Measurements from ENCODE around the gene ZNF276. TPM values are rescaled to one million over a fixed set of nuclear protein-coding genes. Genes with fewer than 3 reads are reported as not detected.
"Not testable (repeated sequence)": the region's sequence is repeated elsewhere in the genome, so short reads cannot be mapped to it uniquely, and the experiment has no call there.

ZNF276 gene
- total RNA-seq (ENCODE audit: insufficient read depth, low replicate concordance), result 14.9 TPM

DNA sequence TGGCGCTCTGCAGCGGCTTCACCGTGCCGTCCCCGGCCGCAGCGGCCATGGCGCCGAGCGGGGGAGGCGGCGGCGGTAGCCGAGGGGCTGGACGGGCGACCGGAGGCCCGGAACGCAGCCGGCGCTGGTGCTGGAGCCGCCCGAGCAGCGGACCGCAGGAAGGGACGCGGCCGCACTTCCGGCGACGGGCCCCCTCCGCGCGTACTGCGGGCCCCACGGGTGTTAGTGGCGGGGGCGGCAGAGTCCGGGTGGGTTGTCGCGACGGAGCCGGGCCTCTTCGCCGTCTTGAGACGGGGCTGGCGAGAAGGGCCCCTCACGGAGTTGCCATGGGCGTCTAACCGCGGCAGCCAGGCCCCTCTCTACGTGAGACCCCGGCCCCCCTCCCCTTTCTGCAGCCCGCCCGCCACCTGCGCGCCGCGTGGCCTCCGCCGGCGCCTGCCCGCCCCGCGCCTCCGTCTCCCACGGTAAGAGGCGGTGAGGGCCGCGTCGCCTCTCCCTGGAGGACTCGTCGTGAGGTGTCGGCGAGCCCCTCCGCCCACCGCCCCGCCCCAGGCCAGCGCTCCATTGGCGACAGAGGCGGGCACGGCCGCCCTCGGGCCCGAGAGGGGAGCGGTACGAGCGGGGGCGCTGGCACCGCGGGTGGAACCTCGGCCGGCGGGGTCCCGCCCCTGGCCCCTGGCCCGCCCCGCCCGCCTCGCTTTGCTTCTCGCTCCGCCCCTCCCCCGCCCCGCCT lies at the start of gene ZNF276, which contains the start of gene VPS9D1:
Gene ZNF276 (plus strand): TSS at position 725 of the 733 bp plus-strand sequence. CDS start 104 bp downstream, outside the sequence.
Gene VPS9D1 (minus strand): TSS at position 86 of the 733 bp plus-strand sequence. CDS start 37 bp downstream, at position 49.
- peak; percentile 90 for DNase-seq (ENCODE audit: low spot score)

DNA sequence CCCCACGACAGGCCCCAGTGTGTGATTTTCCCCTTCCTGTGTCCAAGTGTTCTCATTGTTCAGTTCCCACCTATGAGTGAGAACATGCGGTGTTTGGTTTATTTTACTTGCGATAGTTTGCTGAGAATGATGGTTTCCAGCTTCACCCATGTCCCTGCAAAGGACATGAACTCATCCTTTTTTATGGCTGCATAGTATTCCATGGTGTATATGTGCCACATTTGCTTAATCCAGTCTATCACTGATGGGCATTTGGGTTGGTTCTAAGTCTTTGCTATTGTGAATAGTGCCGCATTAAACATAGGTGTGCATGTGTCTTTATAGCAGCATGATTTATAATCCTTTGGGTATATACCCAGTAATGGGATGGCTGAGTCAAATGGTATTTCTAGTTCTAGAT lies 49.8 kb upstream of the ZNF276 start:
- not testable (repeated sequence) for DNase-seq (ENCODE audit: low spot score)

DNA sequence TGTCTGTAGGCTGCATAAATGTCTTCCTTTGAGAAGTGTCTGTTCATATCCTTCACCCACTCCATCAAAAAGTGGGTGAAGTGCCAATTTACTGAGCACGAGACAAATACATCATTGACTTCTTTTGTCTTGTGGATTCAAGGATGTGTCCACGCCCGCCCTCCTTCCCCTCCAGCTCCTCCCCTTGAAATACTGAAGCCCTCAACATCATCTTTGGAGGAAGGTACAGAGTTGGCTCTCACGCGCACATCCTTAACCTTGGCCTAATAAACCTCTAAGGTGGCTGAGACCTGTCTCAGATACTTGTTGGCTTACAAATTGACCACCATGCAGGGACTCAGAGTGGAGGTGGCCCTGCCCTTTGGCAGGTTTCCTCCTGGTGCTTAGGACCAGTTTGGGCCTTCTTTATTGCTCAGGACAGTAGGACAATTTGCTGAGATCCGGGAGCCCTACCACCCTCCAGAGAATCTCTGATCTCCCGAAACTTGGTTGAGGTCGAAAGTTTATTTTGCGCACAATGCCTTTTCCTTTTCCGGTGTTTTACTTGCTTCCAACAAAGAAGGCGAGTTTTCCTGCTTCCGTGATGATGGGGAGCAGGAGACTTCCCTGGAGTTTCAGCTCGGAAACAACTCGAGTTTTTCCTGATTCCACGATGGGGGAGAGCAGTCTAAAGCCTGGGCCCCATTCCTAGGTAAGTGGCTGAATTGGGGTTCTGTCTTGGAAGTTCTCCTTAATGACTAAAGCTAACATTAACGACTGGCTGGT lies 49.0 kb upstream of the ZNF276 start:
- DNase-seq (ENCODE audit: low spot score), result no peak

GRCh38 chr16:89678258-89678657 lies 43.1 kb upstream of the ZNF276 start:
- DNase-seq (ENCODE audit: low spot score), result no peak

GRCh38 chr16:89685916-89686315 lies 35.4 kb upstream of the ZNF276 start:
- DNase-seq (ENCODE audit: low spot score), result no peak

GRCh38 chr16:89686520-89687091 lies 34.7 kb upstream of the ZNF276 start, which contains the start of gene CDK10:
TSS of gene CDK10 (plus strand) at chr16:89686689. CDS start at chr16:89686711, 22 bp downstream.
- DNase-seq (ENCODE audit: low spot score), result peak; percentile 93

DNA sequence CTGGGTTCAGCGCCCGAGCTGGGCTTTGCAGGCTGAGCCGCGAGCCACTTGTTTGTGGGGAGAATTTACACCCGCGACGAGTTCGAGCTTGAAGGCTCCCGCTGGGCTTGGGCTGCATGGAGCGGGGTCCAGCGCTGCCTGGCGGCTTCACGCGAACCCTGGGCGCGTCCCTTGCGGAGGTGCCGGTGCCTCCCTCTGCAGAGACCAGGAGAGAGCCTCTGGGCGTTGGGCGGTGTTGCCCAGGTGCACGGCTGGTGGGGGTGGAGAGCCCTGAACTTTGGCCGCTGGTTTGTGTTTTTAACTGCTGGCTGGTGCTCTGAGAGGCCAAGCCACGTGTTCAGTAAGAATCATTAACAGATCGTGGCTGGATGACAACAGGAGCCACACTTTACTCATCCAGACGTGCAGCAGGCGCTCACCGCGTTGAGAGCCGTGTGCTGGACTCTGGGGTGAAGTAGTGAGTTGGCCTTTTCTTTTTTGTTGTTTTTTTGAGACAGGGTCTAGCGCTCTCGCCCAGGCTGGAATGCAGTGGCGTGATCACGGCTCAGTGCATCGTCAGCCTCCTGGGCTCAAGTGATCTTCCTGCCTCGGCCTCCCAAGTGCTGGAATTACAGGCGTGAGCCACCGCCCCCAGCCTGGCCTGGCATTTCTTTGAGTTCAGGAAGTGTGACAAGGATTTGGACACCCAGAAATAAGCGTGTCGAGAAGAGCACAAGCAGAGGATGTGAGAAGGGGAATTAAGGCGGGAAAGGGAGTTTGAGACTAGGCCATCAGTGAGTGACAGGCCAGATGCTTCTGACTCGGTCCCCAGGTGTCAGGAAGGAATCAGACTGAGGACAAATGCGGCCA lies 34.0 kb upstream of the ZNF276 start:
- DNase-seq (ENCODE audit: low spot score), result peak; percentile 21

- DNase-seq (ENCODE audit: low spot score), result no peak
These were observed 32.9 kb upstream of the ZNF276 start for GRCh38 chr16:89688395-89688794.

DNA sequence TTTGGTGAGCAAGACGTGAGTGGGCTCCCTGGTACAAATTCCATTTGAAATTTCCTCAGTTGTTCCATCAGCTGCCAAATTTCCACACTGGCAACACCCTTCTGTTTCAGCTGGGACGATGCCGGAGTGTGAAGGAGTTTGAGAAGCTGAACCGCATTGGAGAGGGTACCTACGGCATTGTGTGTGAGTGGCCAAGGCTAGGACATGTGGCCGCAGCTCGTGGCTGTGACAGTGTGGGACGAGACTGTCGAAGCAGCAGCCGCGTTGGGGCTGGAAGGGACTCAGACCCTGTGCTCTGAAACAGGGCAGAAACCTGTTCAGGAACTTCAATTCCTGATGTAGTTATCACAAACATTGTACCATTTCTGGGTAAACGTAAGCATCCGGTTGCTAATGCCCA lies 32.2 kb upstream of the ZNF276 start:
- DNase-seq (ENCODE audit: low spot score), result no peak

GRCh38 chr16:89689621-89690020 lies 31.7 kb upstream of the ZNF276 start:
- not testable (repeated sequence) for DNase-seq (ENCODE audit: low spot score)

DNA sequence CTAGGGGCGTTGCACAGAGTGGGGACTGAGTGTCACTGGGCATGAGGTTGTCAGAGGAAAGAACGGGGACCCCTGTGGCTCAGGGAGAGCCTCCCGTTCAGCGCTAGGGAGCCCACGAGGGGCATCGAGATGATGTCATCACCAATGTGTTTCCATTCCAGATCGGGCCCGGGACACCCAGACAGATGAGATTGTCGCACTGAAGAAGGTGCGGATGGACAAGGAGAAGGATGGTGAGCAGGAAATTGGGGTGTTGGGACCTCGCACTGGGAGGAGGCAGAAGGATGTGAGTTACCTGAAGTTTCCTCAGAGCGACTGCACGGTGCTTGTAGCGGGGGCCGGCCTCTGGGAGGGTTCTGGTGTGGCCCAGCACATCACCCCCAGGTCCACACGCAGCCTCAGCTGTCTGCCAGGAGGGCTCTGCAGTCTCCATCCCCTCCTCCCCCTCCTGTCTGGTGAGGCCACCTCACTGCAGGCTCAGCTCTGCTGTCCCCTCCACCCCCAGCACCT lies 30.9 kb upstream of the ZNF276 start:
- no peak for DNase-seq (ENCODE audit: low spot score)

DNA sequence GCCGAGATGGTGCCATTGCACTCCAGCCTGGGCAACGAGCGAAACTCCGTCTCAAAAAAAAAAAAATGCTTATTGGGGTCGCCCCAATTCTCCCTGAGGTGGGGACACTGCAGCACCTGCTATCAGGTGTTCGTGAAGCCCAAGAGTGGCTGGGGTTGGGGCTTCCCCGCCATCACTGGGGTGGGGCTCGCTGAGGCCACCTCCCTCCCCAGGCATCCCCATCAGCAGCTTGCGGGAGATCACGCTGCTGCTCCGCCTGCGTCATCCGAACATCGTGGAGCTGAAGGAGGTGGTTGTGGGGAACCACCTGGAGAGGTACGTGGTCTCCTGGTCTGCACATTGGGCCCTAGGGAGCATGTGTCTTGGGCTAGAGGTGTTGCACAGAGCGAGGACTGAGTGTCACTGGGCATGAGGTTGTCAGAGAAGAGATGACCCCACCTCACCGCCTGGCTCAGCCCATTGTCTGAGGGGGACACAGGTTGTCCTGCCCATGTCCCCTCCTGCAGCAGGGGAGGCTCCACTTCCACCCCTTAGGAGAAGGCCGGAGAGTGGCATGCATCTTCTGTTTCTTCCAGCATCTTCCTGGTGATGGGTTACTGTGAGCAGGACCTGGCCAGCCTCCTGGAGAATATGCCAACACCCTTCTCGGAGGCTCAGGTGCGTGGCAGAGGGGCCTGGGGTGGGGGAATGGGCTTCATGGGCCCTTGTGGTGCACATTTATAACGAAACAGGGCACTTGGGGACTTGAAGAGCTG lies 29.9 kb upstream of the ZNF276 start:
- no peak for DNase-seq (ENCODE audit: low spot score)

- DNase-seq (ENCODE audit: low spot score), result no peak
These were observed 29.3 kb upstream of the ZNF276 start for GRCh38 chr16:89691986-89692569.

GRCh38 chr16:89693289-89693731 lies 28.0 kb upstream of the ZNF276 start:
- no peak for DNase-seq (ENCODE audit: low spot score)

DNA sequence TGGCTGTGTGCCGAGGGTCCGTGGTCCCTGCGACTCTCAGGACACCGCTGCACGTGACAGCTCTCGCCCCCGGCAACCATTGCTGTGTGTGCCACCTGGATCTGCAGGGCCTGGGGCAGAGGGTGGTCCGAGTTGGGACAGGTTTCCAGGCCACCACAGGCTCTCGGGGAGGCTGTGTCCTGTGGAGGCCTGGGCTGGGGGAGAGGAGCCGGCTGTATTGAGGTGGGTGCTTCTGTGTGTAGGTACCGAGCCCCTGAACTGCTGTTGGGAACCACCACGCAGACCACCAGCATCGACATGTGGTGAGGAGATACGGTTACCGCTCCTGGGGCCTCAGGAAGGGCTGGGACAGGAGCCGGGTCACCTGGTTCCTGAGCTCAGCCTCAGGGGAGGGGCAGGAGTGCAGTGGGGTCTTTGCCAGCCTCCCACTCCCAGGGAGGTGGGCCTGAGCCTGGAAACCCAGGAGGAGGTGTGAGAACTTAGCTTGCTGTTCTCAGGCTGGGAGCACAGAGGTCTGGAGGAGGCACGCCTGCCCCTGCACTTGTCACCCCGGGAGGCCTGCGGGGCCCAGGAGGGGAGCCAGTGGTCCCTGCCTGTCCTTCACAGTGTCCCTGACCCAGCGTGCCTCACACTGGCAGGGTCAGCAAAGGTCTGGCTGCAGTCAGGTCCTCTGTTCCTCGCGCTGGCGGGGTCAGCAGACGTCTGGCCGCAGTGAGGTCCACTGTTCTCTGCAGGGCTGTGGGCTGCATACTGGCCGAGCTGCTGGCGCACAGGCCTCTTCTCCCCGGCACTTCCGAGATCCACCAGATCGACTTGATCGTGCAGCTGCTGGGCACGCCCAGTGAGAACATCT lies 27.2 kb upstream of the ZNF276 start:
- no peak for DNase-seq (ENCODE audit: low spot score)

DNA sequence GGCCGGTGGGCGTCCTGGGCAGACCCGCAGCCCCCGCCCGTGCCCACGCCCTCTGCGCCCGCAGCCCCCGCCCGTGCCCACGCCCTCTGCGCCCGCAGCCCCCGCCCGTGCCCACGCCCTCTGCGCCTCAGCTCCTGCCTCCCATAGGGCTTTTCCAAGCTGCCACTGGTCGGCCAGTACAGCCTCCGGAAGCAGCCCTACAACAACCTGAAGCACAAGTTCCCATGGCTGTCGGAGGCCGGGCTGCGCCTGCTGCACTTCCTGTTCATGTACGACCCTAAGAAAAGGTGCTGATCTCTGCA lies 26.6 kb upstream of the ZNF276 start:
- DNase-seq (ENCODE audit: low spot score), result not testable (repeated sequence)

- no peak for DNase-seq (ENCODE audit: low spot score)
These were observed 26.1 kb upstream of the ZNF276 start for GRCh38 chr16:89695086-89695874.
